HG02852 (cell line): ENCODE measurements around the gene ETV3L.
A peak's percentile ranks its signal among the peaks of the same experiment; 100 is the strongest.

ENCODE experiments used
- ATAC-seq: cut with Tn5 transposase; IDR thresholded peaks from one replicate; pipeline ENCODE4 v1.9.1; 2021; ENCODE audit warnings: mild to moderate bottlenecking, moderate library complexity; ENCODE audit not compliant: unreplicated experiment

The ETV3L gene

DNA sequence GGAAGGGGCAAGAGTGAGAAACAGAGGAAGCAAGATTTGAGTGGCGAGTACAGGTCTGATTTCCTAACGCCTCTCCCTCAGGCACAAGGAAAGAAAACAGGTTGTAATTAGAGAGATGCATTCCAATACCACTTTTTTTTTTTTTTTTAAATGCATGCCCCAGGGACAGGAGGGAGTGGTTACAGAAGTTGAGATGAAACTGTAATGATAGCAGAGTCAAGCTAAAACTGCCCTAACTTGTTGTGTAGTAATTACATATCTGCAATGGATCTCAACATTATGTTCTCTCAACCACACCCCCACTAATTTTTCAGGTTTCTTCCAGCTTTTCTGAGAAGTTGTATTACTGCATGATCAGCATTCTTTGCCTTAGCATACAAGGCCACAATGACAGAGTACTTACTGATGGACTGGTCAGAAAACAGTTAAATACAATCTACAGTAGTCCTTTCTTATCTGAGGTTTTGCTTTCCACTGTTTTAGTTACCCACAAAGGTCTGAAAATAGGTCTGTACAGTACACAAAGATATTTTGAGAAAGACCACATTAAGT lies 33.1 kb upstream of the ETV3L start:
- ATAC-seq = no peak

DNA sequence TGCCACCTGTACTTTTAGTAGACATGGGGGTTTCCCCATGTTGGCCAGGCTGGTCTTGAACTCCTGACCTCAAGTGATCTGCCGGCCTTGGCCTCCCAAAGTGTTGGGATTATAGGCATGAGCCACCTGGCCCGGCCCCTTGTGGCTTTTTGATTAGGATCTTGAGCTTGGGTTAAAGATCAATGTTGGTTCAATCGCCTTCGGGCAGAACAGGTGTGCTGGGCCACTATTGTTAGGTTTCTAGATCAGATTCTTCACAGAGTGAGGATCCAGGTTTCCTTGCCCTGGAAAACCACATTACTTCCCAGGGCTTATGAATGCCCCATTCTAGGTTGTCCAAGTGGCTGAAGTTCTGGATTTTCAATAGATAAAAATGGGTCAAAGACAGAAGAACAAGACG lies 32.5 kb upstream of the ETV3L start:
- ATAC-seq = no peak

DNA sequence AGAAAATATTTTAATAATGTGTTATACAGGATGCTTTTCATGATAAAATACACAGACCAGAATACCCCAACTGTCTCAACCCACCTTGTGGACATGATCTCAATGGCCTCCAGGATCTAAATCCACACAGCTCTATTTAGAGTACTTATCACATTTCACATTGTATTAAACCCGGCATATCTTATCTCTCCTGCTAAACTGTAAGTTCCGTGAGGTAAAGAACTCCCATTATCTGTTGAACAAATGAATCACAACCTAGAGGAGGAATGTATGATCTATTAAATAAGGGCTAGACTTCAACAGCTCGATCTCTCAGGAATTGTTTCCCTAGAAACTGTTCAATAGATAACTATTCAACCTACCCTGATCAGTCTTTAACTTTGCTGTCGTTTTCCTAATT lies 31.7 kb upstream of the ETV3L start:
- ATAC-seq = no peak

DNA sequence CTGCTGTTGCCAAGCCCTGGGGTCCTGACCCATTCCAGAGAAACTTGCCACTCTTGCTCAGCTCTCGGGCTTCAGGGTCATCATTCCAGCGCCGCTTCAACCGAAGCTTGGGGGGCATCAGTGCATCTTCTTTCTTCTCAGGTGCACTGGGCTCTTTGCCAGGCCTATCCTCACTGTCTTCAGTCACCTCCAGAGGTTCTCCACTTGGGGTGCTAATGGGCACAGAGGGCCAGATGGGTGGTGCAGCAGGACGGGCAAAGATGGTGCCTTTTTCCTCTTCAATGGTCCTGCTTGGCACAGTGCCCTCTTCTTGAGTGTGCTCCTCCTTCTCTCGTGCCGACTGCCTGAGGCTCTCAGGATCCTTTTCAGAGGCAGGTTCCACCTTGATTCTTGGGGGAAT lies 25.2 kb upstream of the ETV3L start:
- no peak for ATAC-seq

DNA sequence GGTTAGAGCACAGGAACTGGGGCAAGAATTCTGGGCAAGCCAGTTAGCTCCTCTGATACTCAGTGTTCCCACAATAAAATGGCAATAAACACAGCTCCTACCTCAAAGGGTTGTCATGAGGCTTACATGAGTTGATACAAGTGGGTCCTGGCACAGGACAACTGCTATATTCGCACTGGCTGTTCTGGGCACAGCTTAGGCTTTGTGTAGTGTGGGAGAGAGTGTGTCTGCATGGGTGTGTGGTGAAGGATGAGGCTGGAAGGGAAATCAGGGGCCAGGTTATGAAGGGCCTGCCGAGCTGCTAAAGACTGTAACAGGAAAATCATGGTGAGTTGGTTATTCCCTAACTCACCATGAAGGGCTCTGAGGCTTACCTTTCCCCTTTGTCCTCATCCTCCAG lies 19.8 kb upstream of the ETV3L start:
- ATAC-seq = no peak

DNA sequence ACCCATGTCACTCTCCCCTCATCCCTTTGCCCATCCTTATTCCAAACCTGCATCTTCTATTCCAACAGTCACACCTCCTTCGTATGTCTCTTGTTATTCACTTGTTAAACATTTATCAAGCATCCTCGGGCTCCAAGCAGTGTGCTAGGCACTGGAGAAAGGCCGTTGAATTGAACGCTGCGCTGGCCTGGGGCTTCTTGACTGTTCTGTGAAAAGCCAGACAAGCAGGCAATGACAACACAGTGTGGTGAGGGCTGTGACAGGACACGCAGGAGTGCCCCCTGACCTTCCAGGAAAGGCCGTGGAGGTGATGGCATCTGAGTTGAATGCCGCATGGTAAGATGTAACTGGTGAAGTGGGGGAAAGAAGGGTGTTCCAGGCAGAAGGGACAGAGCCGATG lies 19.4 kb upstream of the ETV3L start:
- no peak for ATAC-seq

DNA sequence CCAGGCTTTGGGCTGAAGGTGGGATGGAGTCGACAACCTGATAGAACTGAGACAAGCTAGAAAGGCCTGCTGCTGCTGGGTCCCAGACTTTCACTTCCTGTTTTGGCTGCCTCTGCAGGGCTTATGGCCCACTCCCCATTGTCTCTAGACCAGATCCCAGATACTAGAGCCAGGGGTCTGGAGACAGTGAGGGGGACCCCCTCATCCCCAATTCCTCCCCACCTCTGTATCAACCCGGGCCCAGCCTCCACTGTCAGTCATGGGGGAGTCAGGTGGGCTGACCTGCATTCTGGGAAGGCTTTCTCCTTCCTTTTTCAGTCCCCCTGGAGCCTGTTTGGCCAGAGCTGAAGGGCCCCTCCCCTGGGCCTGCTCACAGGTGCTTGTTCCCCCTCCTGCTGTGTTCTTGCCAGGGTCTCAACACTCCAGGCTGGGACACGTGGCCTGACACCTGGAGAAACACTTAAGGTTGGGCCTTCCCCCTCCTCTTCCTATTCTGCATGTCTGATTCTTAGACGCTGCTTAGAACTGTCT lies 18.0 kb upstream of the ETV3L start:
- peak; percentile 68 for ATAC-seq

DNA sequence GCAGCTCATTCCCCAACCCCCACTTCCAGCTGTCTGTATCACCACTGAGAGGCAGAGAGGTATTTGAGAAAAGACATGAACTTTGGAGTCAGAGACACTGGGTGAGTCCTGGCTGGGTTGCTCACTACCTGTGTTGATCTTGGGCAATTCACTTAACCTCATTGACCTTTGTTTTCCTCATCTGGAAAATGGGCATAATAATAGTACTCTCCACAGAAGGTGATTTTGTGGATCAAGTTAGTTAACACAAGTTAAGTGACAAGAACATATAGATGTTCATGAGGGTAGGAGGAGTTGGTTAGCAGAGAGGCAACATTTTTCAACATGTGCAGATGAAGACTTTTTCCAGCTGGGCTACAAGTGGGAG lies 17.1 kb upstream of the ETV3L start:
- ATAC-seq = no peak

DNA sequence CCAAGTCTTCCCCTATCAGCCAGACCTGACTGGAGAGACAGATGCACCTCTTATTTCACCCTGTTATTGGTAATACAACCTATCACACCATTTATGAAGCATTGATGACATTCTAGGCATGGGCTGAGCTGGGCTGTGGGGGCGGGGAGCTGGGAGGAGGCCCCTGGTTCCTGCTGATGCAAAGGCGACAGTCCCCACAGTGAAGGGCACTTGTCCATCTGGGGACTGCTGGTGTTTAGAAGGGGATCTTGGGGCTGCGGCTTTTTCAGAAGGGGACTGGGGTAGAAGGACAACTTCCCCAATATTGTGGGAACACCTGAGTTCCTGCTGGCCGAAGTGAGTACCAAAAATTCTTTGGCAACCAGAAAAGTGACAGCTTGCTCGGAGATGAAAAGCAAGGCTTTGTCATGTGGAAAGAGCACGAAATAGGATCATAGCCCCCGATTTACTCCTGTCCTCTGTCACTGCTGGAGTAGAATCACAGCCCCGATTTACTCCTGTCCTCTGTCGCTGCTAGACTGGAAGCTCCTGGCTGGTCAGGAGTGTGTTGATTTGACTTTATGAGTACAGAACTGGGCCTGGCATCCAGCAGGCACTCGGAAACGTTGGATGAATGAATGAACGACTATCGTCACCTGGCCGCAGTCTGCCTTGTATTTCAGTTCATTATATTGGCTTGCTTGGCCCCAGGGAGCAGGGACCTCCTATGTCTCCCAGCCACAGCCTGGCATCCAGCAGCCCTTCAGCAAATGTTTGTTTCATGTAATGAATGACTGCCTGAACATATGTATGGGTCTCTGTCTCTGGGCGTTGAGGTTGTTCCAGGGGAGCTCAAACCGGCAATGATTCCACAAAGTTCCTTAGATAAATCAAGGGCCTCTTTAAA lies 16.5 kb upstream of the ETV3L start:
- ATAC-seq = no peak

DNA sequence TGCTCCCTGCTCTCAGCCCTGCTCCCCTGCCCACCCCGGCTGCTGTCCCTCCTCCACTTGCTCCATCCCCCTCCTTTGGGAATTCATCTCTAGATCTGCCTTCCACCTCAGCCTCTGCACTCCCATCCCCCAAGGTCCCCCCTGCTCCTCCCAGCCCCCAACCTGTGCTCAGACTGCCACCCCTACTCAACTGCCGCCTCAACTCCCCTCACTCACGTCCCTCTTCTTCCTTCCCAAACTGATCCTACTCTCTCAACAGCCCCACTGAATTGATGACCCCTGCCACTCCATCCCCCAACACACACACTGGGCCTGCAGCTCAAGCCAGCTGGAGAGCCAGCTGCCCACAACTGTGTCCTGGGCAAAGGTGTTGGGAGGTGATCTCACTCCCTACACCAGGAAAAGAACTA lies 15.8 kb upstream of the ETV3L start:
- no peak for ATAC-seq

DNA sequence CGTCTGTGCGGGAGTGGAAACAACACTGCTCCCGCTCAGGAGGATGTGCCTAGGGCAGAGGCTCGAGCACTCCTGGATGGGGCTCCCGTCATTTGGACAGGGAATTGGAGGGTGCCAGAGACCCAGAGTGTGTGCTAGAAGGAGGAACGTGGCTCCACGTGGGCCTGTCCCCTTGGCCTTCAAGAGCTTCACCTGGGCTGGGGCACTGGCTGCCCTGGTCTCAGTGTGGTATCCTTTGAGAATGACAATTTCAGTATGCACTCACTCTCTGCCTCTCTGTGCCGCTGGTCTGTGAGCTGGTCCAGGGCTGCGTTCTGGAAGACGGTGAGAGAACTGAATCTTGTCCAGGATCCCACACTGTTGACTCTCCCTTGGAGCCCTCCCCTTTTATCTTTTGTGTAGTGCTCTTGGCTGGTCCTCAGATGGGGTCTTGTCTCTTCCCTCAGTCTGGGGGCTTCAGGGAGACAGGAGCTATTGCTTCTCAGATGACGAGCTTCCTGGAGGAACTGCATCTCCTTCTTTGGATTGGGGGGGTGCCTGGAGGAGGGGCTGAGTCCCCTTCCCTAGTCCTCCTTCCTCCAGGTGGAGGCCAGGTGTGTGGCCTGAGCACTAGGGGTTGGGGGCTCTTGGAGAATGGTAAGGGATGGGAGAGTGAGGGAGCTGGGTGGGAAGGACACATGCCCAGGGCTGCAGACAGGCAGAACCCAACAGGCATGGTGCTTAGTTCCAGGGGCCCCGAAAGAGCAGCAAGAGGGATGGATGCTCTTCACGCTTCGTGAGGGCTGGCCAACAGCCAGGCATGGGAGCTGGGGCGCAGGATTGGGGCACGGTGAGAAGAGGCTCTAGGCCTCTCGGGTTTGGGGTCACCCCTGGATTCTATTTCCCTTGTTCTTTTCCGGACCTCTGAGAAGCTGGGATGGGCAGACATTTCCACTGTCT lies 14.8 kb upstream of the ETV3L start:
- no peak for ATAC-seq

DNA sequence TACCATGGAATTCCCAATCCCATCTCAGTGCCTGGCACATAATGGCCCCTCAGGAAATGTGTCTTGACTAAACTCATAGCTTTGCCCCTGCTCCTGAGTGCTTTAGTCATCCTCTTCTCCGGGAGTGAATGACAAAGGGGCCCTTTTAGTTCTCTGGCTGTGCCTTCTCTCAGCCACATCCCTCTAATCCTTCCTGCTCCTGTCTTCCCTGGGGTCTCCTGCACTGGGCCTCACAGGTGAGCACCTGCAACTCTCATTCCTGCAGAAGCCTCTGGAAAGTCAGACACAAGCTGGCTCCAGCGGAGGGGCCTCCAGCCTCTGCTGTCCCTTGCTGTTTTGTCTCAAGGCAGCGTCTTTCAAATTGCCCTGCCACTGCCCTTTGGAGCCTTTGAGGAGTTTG lies 14.0 kb upstream of the ETV3L start:
- ATAC-seq = no peak

DNA sequence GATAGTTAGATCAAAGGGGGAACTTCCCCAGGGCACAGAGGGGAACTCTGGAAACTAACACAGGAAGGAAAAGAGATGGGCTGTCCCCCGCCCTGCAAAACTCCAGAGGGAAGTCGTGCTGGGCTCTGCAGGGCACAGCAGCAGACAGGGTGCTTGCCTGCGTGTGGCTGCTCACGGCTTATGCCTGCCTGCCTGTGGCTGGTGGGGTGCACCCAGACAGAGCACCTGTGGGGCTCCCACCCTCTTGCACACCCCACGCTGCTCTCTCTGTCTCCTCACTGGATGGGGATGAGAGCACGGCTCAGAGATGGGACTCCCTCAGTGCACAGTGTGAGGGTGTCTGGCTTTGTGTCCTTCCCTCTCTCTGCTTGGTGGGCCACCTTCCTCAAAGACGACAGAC lies 13.5 kb upstream of the ETV3L start:
- ATAC-seq = no peak

DNA sequence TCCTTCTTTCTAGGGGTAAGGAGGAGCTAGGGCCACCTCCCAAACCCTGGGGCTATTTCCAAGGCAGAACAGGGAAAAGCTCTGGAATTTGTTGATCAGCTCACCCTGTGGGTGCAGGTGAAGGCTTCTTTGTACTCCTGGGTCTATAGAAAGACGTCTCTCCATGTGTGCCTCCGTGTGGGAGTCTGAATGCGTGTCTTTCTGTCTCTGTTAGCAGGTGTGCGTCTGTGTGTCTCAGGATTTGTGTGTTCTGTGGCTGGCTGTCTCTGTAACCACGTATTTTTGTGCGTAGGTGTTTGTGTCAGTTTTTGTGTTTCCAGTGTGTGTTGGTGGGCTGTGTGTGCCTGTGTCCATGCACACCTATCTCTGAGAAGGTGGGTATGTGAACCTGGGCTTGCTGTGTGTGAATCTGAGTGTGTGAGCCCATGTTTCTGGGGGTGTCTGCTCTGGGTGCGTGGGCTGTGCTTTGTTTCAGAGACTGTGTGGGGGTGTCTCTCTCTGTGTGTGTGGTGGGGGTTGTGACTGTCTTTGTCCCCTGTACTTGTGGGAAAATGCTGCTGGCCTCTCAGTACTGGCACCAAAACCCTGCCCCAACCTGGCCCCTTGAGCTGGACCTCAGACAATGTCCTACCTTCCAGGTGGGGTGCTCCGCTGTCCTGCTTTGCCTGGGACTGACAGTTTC lies 12.7 kb upstream of the ETV3L start:
- ATAC-seq = no peak

DNA sequence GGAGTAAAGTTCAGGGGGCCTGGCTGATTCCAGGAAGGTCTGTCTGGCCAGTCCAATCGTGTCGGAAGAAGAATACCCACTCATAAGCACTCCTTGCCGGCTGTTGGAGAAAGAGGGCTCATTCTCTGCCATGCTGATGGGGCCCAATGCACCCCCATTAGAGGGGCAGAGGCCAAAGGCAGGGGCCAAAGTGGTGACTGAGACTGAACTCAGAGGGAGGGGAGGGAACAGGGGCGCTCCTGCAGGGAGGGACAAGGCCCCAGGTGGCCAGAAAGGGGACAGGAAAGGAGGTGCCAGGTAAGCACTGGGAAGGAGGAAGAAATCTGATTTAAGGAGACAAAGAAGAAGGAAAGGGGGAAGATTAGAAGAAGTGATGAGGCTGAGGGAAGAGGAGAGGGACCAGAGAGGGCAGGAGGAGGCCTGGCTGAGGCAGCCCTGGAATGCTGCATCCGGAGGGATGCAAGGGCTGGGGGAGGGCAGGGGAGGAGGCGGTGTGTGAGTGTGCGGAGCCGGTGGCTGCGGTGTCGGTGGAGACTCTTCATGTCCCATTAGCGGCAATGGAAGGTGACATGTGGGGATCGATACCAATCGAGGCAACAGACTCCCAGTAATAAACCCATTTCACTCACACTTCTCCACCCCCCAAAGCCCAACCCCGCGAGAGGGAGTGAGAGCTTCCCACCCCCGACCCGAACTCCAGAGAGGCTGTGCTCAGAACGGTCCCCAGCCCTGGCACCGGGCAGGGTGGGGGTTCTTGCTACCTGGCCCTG lies 12.0 kb upstream of the ETV3L start:
- no peak for ATAC-seq

DNA sequence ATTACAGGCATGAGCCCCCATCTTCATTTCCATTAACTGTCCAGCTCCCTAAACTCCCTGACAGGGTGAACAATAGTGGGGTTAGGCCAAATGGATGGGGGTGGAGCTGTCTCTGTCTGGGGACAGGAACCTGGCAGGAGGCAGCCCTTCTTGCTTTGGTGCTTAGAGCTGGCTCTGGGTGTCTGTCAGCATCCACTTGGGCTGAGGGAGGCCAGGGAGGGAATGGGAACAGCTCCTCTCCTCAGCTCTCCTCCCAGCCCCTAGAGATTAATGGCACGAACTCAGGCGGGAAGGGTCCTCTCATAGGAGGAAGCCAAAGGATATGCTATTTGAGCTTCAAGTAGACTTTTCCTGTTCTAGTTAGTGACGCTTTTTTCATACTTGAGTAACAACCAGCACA lies 11.1 kb upstream of the ETV3L start:
- no peak for ATAC-seq

DNA sequence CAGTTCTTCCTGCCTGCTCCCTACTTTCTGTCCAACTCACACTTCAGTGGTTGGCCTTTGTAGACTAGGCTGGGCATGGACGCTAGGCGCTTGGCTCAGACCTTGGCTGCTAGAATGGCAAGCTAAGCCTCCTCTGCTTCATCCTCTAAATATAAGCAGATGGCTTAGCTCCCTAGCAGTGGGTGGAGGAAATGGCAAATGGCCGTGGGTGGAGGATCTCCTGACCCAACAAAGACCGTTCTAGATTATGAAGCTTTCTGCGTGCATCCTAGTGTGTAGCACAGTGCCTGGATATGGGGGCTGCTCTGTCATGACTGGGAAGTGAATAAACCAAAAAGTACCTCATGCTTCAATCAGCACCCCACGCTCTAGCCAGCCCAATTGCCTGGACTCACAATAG lies 10.4 kb upstream of the ETV3L start:
- ATAC-seq = no peak

DNA sequence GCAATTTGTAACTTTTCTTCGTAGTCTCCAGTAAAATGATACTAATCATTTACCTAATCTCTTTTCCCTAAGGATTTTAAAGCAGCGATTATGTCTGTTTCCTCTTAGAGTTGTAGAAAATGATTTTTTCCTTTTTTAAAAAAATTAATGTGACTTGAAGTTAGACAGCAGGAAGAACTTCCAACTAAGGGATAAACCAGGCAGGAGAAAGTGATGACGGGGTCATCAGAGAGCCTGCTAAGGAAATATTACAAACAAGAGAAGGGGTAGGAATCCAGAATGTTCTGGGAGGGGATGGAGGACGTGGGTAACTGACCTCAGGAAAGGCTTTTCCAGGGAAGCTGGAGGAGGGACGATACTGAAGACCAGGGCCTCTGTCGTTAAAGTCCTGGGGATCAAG lies 8.8 kb upstream of the ETV3L start:
- ATAC-seq = no peak

DNA sequence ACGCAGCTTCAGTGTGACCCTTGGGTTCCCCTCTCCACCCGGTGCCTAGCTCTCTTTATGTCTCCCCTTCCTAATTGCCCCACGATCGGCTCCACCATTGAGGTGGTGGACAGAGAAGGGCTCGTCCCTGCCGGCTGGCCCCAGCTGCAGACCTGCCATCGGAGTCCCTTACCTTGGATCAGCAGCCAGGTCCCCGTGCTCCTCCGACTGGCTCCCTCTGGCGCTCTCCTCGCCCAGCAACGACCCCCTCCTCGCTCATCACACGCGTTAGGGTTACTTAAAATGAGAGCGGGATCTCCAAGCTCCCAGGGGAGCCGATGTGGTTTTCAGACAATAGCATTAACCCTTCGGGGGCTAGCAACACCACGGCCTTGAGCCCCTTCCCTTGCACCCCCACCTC lies 8.1 kb upstream of the ETV3L start:
- ATAC-seq = no peak

DNA sequence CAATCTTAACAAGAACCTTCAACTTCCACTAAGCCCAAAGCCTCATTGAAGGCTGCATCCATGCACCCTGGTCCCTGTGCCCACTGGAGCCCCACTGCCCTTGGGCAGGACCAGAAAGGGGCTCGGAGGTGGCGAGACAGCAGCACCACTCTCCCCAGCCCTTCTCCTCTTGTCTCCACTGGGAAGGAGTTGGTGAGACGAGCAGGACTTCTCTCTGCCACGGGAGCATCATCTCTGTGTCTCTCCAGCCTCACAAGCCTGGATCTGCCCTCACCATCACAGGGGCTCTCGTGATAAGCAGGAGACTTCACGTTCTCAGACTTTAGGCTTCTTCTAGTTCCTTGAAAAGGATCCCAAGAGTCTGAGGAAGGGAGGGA lies 7.2 kb upstream of the ETV3L start:
- ATAC-seq = no peak
